Inferior parietal cortex (tissue), 1 donor: ENCODE data around the gene ANXA10.
"Not testable (repeated sequence)": the region's sequence is repeated elsewhere in the genome, so short reads cannot be mapped to it uniquely, and the experiment has no call there.

ENCODE experiments used
- DNase-seq: peaks from one replicate; pipeline ENCODE4 v3.0.0-alpha.2; 2016; ENCODE audit errors: extremely low spot score

Gene ANXA10

DNA sequence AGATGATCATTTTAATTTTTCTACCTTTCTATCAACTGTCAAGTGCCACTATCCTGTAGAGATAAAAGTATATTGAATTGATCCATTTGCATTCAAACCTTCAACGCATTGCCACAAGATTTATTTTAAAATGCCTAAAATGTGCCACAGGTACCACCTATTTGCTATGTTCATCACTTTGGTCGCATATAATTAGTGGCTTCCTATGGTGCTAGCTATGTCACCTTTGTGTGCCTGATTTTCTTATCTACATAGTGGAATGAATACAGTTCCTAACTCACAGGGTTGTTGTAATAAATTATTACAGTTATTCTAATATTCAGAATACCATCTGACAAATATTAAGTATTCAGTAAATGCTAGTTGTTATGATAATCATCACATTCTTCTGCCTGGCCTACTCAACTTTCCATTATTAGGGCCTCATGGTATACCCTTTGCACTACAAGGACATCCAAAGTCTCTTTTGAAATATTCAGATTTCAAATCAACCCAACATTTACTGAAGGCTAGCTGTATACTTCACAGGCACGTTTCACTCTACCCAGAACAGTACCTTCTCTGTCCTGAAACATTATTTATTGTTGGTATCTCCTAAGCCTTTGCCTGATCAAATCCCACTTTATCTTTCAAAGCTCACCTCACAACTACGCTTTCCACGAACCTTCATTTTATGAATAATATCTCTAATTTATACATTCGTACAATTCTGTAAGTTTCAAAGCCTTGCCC, 62.4 kb downstream of the ANXA10 start:
- DNase-seq: no peak

DNA sequence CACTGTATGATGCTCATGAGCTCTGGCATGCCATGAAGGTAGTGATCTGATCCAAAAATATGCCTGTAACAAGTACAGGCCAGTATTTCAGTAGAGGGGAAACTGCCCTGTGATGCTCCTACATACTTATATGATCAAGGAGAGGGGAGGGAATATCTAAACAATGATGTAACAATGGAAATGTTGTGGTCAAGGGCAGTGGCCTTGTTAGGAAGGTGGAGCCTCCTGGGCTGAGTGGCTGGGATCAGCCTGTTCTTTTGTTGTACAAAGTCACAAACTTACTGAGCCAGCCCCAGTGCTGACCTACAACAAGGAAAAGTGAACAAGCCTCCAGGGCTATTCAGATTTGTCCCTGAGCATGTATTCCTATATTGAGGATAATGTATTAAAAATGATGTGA, 70.3 kb downstream of the ANXA10 start:
- no peak for DNase-seq

DNA sequence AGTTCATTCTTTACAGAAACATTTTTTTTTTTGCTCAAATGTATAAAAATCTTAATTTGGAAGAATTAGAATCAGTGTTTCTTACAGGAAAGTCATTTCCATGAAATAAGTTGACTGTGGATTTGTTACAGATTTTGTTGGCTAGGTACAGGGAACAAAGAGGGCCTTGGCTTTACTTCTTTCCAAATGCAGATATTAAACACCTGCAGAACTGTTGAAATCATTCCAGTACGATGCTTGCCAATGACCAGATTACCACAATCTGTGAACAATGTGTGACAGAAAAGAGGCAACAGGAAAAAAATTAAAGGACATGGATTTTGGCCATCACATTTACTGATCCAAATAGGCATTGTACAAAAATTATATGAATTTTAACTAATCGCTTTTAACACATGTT, 70.8 kb downstream of the ANXA10 start:
- no peak for DNase-seq

DNA sequence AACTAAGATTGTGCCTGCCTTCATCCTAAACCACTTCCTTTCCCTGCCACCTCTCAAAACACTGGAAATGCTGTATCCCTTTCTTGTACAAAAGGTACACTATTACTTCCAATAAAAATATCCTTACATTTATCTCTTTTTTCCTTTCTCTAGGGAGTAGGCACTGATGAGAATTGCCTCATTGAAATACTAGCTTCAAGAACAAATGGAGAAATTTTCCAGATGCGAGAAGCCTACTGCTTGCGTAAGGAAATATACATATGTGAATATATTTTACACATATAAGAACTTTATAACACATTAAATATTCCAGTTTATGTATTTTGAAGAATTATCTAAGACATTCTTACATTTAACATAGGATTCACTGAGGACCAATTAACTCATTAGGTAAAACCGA, 71.7 kb downstream of the ANXA10 start:
- no peak for DNase-seq

DNA sequence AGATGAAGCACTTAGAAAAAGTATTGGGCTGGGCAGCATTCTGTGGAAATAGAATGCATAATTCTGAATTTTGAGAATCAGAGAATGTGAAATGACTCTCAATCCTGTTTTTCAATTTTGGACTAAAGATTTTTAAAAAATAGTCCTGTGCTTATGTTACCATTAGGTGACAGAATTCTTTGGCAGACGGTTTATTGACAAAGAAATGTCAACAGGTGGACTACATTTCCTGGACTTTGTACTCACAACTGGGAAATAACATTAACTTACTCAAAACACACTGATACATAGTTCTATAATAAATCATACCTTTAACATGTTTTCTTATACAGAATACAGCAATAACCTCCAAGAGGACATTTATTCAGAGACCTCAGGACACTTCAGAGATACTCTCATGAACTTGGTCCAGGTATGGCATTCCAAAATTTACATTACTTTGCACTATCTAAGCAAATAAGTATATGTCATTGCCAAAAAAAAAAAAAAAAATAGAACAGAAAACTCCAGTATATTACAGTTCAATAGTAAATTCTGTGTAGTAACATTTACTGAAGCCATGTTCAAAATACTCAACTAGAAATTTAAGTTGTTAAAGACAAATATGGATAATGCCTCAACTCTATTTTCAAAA, 72.7 kb downstream of the ANXA10 start:
- no peak for DNase-seq

DNA sequence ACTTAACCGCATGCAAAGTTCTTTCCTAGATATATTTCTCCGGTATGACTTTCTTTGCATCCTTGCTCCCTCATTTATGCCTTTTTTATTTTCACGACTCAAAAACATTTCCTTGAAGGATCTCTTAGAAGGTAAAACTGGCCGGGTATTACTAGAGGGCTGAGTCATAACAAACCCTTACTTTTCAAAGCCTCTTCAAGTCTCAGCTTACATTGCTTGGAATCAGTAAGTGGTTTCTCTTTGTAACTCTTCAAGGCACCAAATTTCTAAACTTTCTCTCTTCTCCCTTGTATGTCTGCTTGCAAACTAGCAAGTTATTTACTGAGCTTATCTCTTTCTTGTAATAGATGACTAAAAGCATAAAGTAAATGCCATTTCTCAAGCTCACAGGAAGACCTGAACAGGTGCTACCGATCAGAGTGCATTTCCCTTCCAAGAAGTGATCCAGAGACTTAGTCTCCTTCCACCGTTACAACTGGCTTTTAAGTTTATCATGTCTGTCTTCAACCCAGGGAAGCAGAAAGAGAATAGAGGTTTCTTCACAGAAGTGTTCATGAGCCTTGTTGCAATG, 75.5 kb downstream of the ANXA10 start:
- DNase-seq: no peak

DNA sequence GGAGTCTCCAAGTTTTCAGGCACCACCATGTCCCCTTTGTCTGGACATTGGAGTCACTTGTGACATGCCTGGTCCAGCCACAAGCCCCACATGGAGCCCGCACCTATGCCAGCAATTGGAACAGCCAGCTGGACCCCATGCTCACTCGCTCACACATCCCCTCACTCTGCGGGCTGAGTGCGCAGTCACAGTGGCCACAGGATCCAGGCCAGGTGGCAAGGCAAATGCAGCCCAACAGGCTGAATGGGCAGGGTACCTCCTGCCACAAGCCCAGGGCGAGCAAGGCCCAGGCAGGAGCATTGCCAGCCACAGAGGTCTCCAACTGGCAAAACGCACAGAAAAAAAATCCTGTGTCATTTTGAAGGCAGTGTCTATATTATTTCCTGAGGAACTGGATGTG, 82.0 kb downstream of the ANXA10 start:
- DNase-seq: no peak

DNA sequence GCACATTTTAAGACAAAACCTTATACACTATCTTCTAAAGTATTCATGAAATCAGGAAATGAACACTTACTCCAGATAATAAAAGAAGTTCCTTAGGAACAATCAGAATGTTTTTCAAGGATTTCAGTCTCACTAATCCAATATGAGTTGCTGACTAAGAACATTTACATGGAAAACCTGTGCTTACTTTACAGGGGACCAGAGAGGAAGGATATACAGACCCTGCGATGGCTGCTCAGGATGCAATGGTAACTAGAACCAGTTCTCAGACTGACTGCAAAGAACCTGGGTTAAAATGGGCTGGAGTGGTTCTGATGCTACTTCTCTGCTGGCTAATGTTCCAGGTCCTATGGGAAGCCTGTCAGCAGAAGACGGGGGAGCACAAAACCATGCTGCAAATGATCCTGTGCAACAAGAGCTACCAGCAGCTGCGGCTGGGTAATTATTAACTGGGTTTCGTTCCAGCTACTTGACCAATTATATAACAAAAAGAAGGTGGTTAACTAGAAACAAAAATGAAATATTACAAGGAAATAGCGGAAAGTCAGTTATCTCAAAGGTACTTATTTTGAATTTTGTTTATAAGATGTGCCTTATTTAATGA, 85.3 kb downstream of the ANXA10 start:
- DNase-seq: no peak

DNA sequence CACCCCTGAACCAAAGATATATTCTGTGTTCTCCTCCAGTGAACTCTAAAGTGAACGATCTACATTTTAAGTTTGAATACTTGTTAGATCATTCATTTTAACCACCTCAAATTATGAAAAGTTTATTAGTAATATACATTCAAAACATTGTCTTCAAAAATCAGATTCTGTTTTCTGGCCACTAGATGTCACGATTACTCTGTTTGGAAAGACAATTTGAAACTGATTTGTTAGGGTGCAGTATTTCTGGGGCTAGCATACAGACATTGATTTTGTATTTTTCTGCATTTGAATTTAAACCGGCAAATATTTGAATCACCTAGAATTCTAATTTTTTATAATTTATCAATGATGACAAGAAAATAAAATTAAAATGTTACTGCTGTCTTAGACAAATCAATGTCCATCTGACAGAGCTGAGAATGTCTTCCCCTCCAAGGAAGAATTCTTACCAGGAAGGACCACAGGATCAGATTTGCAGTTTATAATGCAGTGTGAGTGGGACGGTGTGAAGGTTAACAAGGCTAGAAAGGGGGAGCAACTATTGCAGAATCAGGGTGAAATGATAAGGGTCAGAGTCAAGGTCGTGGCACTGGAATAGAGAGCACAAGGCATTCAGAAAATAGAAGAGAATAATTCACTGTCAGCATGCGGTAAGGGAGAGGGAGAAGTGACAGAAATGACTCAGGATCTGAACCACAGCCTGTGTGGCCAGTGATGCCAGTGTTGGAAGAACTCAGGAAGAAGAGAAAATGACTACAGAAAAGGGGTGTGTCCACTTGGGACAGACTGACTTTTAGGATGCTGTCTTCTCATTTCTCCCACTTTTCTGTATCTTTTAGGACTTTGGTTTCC, 91.6 kb downstream of the ANXA10 start:
- DNase-seq: peak; percentile 61

DNA sequence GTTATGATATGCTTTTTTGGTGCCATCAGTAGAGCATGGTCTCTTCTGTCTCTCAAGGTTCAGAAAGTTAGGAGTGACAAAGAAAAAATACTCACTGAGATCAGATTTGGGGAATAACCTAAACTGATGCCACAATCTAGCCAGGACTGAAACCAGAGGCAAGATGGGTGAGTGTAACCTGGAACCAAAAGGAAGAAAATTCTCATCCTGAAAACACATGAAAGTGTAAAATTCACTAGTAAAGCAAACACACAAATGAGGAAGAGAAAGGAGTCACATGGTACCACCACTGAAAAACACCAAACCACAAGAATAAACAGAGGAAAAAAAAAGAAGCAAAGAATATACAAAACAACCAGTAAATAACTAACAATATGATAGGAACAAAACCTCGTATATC, 96.4 kb downstream of the ANXA10 start:
- no peak for DNase-seq

DNA sequence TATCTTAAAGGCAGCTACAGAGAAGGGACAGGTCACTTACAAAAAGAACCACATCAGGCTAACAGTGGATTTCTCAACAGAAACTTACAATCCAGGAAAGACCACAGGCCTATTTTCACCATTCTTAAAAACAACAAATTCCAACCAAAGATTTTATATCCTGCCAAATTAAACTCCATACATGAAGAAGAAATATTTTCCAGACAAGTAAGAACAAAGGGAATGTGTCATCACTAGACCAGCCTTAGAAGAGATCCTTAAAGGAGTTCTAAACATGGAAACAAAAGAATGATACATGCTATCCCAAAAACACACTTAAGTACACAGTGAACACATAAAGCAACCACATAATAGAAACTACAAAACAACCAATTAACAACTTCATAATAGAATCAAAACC, 105.6 kb downstream of the ANXA10 start:
- no peak for DNase-seq

DNA sequence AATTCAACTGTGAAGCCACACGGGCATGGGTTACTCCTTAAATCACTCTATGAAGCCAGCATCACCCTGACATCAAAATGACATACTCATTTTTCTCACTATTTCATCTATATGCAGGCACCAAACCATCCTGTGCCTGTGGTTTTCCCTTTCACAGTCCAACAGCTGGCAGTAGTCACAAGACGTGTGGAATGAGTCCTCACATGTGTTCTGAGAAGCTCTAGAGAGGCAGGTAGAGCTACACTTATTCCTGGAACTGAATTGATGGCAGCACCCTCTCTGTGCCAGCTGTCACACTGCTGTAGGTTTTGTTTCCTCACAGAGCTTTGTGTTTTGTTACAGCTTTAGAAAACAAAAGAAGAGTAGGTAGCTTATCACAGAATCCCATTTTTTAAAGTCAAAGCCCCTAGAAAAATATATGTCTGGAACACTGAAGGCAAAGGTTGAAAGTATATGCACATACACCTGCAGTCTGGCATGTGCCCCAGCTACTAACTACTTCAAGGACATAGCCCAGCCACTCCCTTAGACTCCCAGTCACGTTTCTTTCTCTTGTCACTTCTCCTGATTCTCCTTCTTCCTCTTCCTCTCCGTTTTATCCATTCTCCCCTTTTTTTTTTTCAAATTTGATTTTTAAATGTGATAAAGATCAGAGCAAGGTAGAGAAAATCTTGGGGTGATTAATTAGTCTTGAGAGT, 107.1 kb downstream of the ANXA10 start:
- no peak for DNase-seq

DNA sequence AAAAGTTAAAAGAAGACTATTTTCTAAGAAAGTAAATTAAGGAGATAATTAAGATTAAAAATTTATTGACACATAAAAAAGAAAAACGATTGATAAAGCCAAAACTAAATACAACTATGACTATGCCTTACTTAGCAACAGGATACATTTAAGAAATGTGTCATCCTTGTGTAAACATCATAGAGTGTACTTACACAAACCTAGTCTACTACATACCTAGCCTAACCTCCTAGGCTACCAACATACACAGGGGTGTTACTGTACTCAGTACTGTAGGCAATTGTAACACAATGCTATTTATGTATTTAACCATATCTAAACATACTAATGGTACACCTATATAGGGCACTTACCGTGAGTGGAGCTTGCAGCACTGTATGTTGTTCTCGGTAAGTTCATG, 108.3 kb downstream of the ANXA10 start:
- no peak for DNase-seq

DNA sequence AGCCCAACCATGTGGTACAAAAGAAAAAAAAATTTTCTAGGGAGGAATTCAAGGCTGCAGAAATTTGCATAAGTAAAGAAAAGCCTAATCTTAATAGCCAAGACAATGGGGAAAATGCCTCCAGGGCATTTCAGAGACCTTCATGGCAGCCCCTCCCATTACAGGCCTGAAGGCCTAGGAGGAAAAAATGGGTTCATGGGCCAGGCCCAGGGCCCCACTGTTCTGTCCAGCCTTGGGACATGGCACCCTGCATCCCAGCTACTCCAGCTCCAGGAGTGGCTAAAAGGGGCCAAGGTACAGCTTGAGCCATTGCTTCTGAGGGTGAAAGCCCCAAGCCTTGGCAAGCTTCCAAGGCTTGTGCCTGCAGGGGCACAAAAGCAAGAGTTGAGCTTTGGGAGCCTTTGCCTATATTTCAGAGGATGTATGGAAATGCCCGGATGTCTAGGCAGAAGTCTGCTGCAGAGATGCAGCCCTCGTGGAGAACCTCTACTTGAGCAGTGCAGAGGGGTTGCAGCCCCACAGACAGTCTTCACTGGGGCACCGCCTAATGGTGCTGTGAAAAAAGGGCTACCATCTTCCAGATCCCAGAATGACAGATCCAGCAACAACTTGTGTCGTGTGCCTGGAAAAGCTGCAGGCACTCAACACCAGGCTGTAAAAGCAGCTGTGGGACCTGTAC, 111.0 kb downstream of the ANXA10 start:
- no peak for DNase-seq

DNA sequence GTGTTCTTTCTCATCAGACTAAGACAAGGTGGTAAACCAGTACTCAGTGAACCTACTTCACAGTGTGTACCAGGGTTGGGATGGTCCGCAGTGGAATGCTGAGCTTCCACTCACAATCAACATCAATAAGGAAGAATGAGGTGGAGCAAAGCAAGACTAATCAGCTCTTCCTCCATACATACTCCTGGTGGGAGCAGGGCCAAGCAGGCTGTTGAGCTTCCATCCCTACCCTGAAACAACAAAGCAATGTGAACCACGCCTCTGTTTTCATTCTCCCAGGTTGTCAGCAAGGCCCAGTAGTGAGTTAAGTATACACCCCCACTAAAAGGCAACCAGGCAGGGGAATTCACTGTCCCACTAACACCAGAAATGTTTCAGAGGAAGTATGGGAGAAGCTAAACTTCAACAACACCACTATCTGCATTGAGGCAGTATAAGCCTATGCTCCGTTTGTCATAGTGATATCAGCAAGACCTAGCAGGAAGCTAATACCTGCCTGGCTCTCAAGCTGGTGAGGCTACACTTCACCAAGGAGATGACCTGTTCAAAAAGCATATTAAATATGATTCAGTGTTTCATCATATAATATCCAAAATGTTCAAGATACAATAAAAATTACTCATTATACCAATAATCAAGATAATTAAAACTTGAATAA, 116.7 kb downstream of the ANXA10 start:
- DNase-seq: no peak

DNA sequence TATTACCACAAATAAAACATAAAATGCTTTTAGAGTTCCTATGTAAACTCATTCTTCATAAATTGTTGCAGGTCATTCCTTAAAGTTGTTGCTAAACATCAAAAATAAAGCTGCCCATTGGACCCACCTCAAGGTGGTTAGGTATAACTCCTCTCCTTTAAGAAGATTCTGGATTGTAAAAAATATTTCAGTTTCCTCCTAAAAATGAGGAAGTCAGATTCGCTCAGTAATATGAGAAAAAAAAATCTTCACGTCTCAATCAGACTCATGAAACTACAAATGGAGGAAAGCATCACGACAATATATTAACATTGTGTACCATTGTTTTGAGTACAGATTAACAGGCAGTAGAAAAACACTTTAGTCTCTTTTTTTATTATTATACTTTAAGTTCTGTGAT, 120.3 kb downstream of the ANXA10 start:
- DNase-seq: no peak

DNA sequence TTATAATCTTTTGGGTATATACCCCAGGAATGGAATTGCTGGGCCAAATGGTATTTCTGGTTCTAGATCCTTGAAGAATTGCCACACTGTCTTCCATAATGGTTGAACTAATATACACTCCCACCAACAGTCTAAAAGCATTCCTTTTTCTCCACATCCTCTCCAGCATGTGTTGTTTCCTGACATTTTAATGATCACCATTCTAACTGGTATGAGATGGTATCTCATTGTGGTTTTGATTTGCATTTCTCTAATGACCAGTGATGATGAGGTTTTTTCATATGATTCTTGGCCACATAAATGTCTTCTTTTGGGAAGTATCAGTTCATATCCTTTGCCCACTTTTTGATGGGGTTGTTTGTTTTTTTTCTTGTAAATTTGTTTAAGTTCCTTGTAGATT, 121.2 kb downstream of the ANXA10 start:
- not testable (repeated sequence) for DNase-seq

DNA sequence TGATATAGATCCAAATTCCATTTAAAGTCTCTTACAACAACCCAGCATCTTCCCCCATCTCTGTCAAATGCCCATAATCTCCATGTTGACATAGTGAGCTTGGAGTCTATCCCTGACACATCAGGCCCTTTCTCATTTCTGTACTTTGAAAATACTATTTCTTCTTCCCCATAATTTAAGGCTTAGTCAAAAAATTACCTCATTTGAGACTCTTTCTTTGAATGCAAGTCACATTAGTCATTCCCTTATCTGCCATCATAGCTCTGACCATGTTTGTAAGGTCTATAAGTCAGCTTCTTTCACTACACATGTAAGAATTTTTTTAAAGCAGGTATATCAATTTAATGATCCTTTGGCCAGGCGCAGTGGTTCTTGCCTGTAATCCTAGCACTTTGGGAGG, 126.3 kb downstream of the ANXA10 start:
- DNase-seq: no peak

DNA sequence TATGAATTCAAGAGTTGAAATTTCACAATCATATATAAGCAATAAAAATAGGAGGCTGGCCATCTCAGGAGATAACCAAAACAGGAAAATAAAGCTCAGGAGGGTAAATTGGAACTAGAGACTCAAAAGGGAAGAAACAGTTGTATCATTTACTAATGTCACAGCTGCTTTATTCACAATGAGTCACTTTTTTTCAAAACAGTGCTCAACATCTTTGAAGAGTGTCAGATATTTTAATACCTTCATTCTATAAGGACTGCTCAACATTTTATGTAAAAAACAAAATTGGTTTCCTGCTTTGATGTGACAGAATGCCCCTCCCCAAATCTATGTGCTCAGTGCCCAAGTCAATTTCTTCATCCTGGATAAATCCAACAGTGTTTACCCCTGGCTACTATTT, 128.6 kb downstream of the ANXA10 start:
- DNase-seq: no peak

DNA sequence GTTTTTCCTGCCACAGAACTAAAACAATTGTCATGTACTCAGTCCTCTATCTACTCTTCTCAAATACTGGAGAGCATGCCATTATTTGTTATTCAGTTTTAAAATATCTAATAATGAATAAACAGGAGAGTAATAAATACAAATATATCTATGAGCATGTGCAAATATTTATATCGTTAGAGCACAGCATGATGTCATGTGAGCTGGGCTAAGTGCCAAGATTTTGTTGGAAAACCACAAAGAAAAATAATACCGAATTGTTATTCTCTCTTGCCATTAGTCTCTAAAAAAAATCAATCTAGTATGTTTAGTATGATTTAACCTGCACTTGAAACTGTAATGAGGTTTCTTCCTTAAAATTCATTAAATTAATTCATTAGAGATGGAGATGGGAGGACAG, 129.0 kb downstream of the ANXA10 start:
- no peak for DNase-seq
